HepG2 (cell line): ENCODE measurements around the gene PLPP3. TPM values are rescaled to one million over a fixed set of nuclear protein-coding genes. Genes with fewer than 3 reads are reported as not detected.

ENCODE experiments used
- CREB3 ChIP-seq: sonication (generic); formaldehyde crosslinking; IDR thresholded peaks from 2 replicates; pipeline ENCODE4 v1.5.0; 2020; ENCODE audit warnings: missing genetic modification reagents
- DDIT3 ChIP-seq: sonication (generic); formaldehyde crosslinking; IDR thresholded peaks from 2 replicates; pipeline ENCODE4 v1.4.0; 2020; ENCODE audit warnings: mild to moderate bottlenecking, missing genetic modification reagents
- DNMT3B ChIP-seq: conservative IDR thresholded peaks from 2 replicates; pipeline ENCODE4 v1.6.1; 2016; ENCODE audit warnings: missing biosample characterization, control low read depth
- EED ChIP-seq: sonication (generic); formaldehyde crosslinking; IDR thresholded peaks from 2 replicates; pipeline ENCODE4 v1.5.0; 2020; ENCODE audit warnings: mild to moderate bottlenecking, missing genetic modification reagents
- FOXJ3 ChIP-seq: sonication (generic); formaldehyde crosslinking; IDR thresholded peaks from 2 replicates; pipeline ENCODE4 v1.4.0; 2020; ENCODE audit warnings: missing genetic modification reagents, mild to moderate bottlenecking, borderline replicate concordance
- GATAD1 ChIP-seq: IDR thresholded peaks from 2 replicates; pipeline ENCODE4 v1.6.1; 2016; ENCODE audit warnings: missing genetic modification reagents, missing compliant biosample characterization
- IRF9 ChIP-seq: sonication (generic); formaldehyde crosslinking; IDR thresholded peaks from 2 replicates; pipeline ENCODE4 v1.8.0; 2022; ENCODE audit warnings: missing genetic modification reagents, mild to moderate bottlenecking, borderline replicate concordance
- KDM1A ChIP-seq: IDR thresholded peaks from 2 replicates; pipeline ENCODE4 v1.6.1; 2016; ENCODE audit warnings: missing compliant biosample characterization
- KMT2A ChIP-seq: sonication (generic); formaldehyde crosslinking; IDR thresholded peaks from 2 replicates; pipeline ENCODE4 v1.4.0; 2020; ENCODE audit warnings: missing genetic modification reagents
- MIER2 ChIP-seq: IDR thresholded peaks from 2 replicates; pipeline ENCODE4 v1.6.1; 2016; ENCODE audit warnings: missing biosample characterization, missing genetic modification reagents
- MXD1 ChIP-seq: sonication (generic); formaldehyde crosslinking; IDR thresholded peaks from 2 replicates; pipeline ENCODE4 v1.4.0; 2020; ENCODE audit warnings: mild to moderate bottlenecking, missing genetic modification reagents
- NR2F1 ChIP-seq, 2 experiments: fragments of 450-650 bp in 1 of 2; formaldehyde crosslinking in 1 of 2; IDR thresholded peaks; 2 replicates each; pipeline versions ENCODE4 v1.5.0 to v1.6.1; 2016 to 2020; ENCODE audit warnings: mild to moderate bottlenecking in 1 of 2, missing compliant biosample characterization in 1 of 2, missing genetic modification reagents in 1 of 2, moderate library complexity in 1 of 2
- RBM22 ChIP-seq: fragments of 200-400 bp; formaldehyde crosslinking; optimal IDR thresholded peaks from 2 replicates; pipeline ENCODE3; 2017; ENCODE audit warnings: mild to moderate bottlenecking, low read length, moderate library complexity
- SETDB1 ChIP-seq: sonication (generic); formaldehyde crosslinking; IDR thresholded peaks from 2 replicates; pipeline ENCODE4 v1.5.1; 2020; ENCODE audit warnings: missing genetic modification reagents, mild to moderate bottlenecking, borderline replicate concordance
- SMARCC2 ChIP-seq: fragments of 450-650 bp; IDR thresholded peaks from 2 replicates; pipeline ENCODE4 v1.6.1; 2017; ENCODE audit warnings: antibody characterized with exemption, mild to moderate bottlenecking
- SNAPC2 ChIP-seq: sonication (generic); formaldehyde crosslinking; IDR thresholded peaks from 2 replicates; pipeline ENCODE4 v1.8.1; 2022; ENCODE audit warnings: mild to moderate bottlenecking, missing genetic modification reagents
- SP4 ChIP-seq: sonication (generic); formaldehyde crosslinking; IDR thresholded peaks from 2 replicates; pipeline ENCODE4 v1.8.1; 2023; ENCODE audit warnings: mild to moderate bottlenecking, missing genetic modification reagents
- SRSF1 ChIP-seq: fragments of 200-400 bp; formaldehyde crosslinking; optimal IDR thresholded peaks from 2 replicates; pipeline ENCODE3; 2017; ENCODE audit warnings: mild to moderate bottlenecking, low read depth, low read length, moderate library complexity
- TBX2 ChIP-seq: sonication (generic); formaldehyde crosslinking; IDR thresholded peaks from 2 replicates; pipeline ENCODE4 v1.5.0; 2020; ENCODE audit warnings: missing genetic modification reagents, mild to moderate bottlenecking, borderline replicate concordance
- ZFP1 ChIP-seq: IDR thresholded peaks from 2 replicates; pipeline ENCODE4 v1.6.1; 2016
- ZFP36L1 ChIP-seq: sonication (generic); formaldehyde crosslinking; IDR thresholded peaks from 2 replicates; pipeline ENCODE4 v1.8.0; 2022; ENCODE audit warnings: mild to moderate bottlenecking, missing genetic modification reagents, moderate library complexity
- ZNF432 ChIP-seq: sonication (generic); formaldehyde crosslinking; IDR thresholded peaks from 2 replicates; pipeline ENCODE4 v1.5.0; 2020; ENCODE audit warnings: missing genetic modification reagents, mild to moderate bottlenecking, borderline replicate concordance
- ZNF512 ChIP-seq: sonication (generic); formaldehyde crosslinking; IDR thresholded peaks from 2 replicates; pipeline ENCODE4 v1.4.0; 2020; ENCODE audit warnings: mild to moderate bottlenecking, missing genetic modification reagents
- ZNF564 ChIP-seq: sonication (generic); formaldehyde crosslinking; IDR thresholded peaks from 2 replicates; pipeline ENCODE4 v1.8.1; 2023; ENCODE audit warnings: mild to moderate bottlenecking, missing genetic modification reagents
- ZNF720 ChIP-seq: sonication (generic); formaldehyde crosslinking; IDR thresholded peaks from 2 replicates; pipeline ENCODE4 v1.4.0; 2020; ENCODE audit warnings: missing genetic modification reagents
- polyA plus RNA-seq, 8 experiments: library from polyadenylated mRNA; depleted of rRNA in 3 of 8; stranded (reverse) in 7 of 8; unstranded in 1 of 8; fragments of >200 nt; fragmentation: Illumina TruSeq in 4 of 8; extraction: Trizol in 4 of 8; gene quantifications; 2 replicates each; pipeline versions ENCODE4 v1.2.1 to v1.2.3, GENCODE V29; 2011 to 2016; ENCODE audit warnings: low read depth in 4 of 8, missing spikeins in 1 of 8, mixed read lengths in 1 of 8; ENCODE audit not compliant: insufficient read depth in 1 of 8
- total RNA-seq, 5 experiments: library from RNA; depleted of rRNA; stranded (reverse); fragments of >200 nt; fragmentation: Illumina TruSeq; extraction: Trizol; gene quantifications; 2 replicates each; pipeline ENCODE4 v1.2.3, GENCODE V29; 2016; ENCODE audit warnings: low read depth in 1 of 5

Gene PLPP3
- total and polyA plus RNA-seq, 2 of the 13 experiments (the other 11 are each of a cell fraction or from before 2014, with no cell fraction given) = 49.7 to 65.8 TPM

- TF ChIP-seq ZNF512 (CRISPR knock-in tag) = no peak
- TF ChIP-seq SNAPC2 (CRISPR knock-in tag) = 0 out of 2 replicates have a peak, but pooled peaks have one; percentile 27
- TF ChIP-seq MIER2 (CRISPR knock-in tag) = no peak
- no peak for TF ChIP-seq ZFP1
- no peak for TF ChIP-seq KDM1A (CRISPR knock-in tag)
- no peak for TF ChIP-seq EED (CRISPR knock-in tag)
- TF ChIP-seq SP4 (CRISPR knock-in tag) = peak; percentile 52
- no peak for TF ChIP-seq RBM22
- TF ChIP-seq CREB3 (CRISPR knock-in tag) = no peak
- TF ChIP-seq SMARCC2 = no peak
- no peak for TF ChIP-seq ZNF432 (CRISPR knock-in tag)
- TF ChIP-seq ZFP36L1 (CRISPR knock-in tag) = no peak
- peak; percentile 55; the same call in 1 of the 2 replicates for TF ChIP-seq MXD1
- TF ChIP-seq NR2F1 (CRISPR knock-in tag; IDR thresholded peaks at IDR 0.05) = no peak
- no peak; the same call in 1 of the 2 replicates for TF ChIP-seq GATAD1 (CRISPR knock-in tag)
- TF ChIP-seq ZNF564 = 0 out of 2 replicates have a peak, but pooled peaks have one; percentile 37
- no peak for TF ChIP-seq ZNF720 (CRISPR knock-in tag)
- TF ChIP-seq TBX2 (CRISPR knock-in tag) = peak; percentile 47; the same call in 1 of the 2 replicates
- TF ChIP-seq KMT2A = peak; percentile 76
- 0 out of 2 replicates have a peak, but pooled peaks have one; percentile 51 for TF ChIP-seq IRF9
- no peak for TF ChIP-seq DDIT3 (CRISPR knock-in tag)
- no peak for TF ChIP-seq FOXJ3 (CRISPR knock-in tag)
- no peak for TF ChIP-seq DNMT3B (CRISPR knock-in tag)
- no peak for TF ChIP-seq SETDB1 (CRISPR knock-in tag)
- TF ChIP-seq SRSF1 = peak; percentile 42
Observed at GRCh38 chr1:56578963-56579875, at the start of gene PLPP3 (continued).
